GM23338 (cell line): ENCODE measurements around the gene IMMP1L. TPM values are rescaled to one million over a fixed set of nuclear protein-coding genes. Genes with fewer than 3 reads are reported as not detected.

Source experiments
- ATAC-seq: fragments of 200-7000 bp; cut with Tn5 transposase; 3 replicates; pipeline ENCODE4 v1.9.1; 2020
- DNase-seq: peaks from one replicate; pipeline ENCODE4 v3.0.0-alpha.2; 2015; ENCODE audit warnings: low spot score
- H2AFZ ChIP-seq: fragments of 200-600 bp; sonication (generic); 2 replicates; pipeline ENCODE4 v1.8.0; 2016; ENCODE audit warnings: antibody characterized with exemption, mild to moderate bottlenecking, moderate library complexity
- H3F3A ChIP-seq: fragments of 200-600 bp; sonication (generic); replicated peaks from 2 replicates; pipeline ENCODE4 v1.8.0; 2017; ENCODE audit warnings: antibody characterized with exemption, mixed run types, low read depth
- H3K27ac ChIP-seq: fragments of 200-600 bp; sonication (generic); 2 replicates; pipeline ENCODE4 v1.6.1; 2016; ENCODE audit warnings: low read depth
- H3K27me3 ChIP-seq: fragments of 200-600 bp; sonication (generic); 2 replicates; pipeline ENCODE4 v1.8.0; 2016; ENCODE audit warnings: mild to moderate bottlenecking, mixed run types, moderate library complexity; ENCODE audit not compliant: insufficient read depth
- H3K36me3 ChIP-seq: fragments of 200-600 bp; sonication (generic); 2 replicates; pipeline ENCODE4 v1.8.0; 2016; ENCODE audit warnings: mild to moderate bottlenecking; ENCODE audit not compliant: insufficient read depth
- H3K4me1 ChIP-seq: fragments of 200-600 bp; sonication (generic); 2 replicates; pipeline ENCODE4 v1.8.0; 2016; ENCODE audit warnings: mild to moderate bottlenecking, moderate library complexity; ENCODE audit not compliant: insufficient read depth
- H3K4me2 ChIP-seq: fragments of 200-600 bp; sonication (generic); 2 replicates; pipeline ENCODE4 v1.7.1; 2017; ENCODE audit warnings: mixed run types
- H3K4me3 ChIP-seq: fragments of 200-600 bp; sonication (generic); 2 replicates; pipeline ENCODE4 v1.6.1; 2016; ENCODE audit warnings: mixed run types
- H3K79me2 ChIP-seq: fragments of 200-600 bp; sonication (generic); replicated peaks from 2 replicates; pipeline ENCODE4 v1.8.0; 2017; ENCODE audit warnings: mild to moderate bottlenecking; ENCODE audit not compliant: insufficient read depth
- H3K9me2 ChIP-seq: fragments of 200-600 bp; sonication (generic); 2 replicates; pipeline ENCODE4 v1.8.0; 2017; ENCODE audit not compliant: insufficient read depth
- H4K20me1 ChIP-seq: fragments of 200-600 bp; sonication (generic); replicated peaks from 2 replicates; pipeline ENCODE4 v1.8.0; 2017; ENCODE audit warnings: mild to moderate bottlenecking; ENCODE audit not compliant: insufficient read depth
- H3K27ac Mint-ChIP-seq: 2 replicates; pipeline ENCODE4 v1.8.0; 2020; ENCODE audit warnings: inconsistent platforms, mild to moderate bottlenecking, moderate library complexity, mixed read lengths
- H3K27me3 Mint-ChIP-seq: 3 replicates; pipeline ENCODE4 v1.8.0; 2022; ENCODE audit warnings: low read depth, mild to moderate bottlenecking, moderate library complexity, mixed read lengths, inconsistent platforms; ENCODE audit not compliant: insufficient read depth, poor library complexity
- H3K36me3 Mint-ChIP-seq: 3 replicates; pipeline ENCODE4 v1.8.0; 2021; ENCODE audit warnings: low read depth, mild to moderate bottlenecking, inconsistent platforms, moderate library complexity, mixed read lengths
- H3K4me1 Mint-ChIP-seq: 3 replicates; pipeline ENCODE4 v1.8.0; 2020; ENCODE audit warnings: mild to moderate bottlenecking, inconsistent platforms, mixed read lengths
- H3K4me3 Mint-ChIP-seq: 3 replicates; pipeline ENCODE4 v1.8.0; 2021; ENCODE audit warnings: moderate library complexity, mild to moderate bottlenecking, inconsistent platforms, mixed read lengths
- H3K9me3 Mint-ChIP-seq: 3 replicates; pipeline ENCODE4 v1.8.0; 2020; ENCODE audit warnings: moderate library complexity, mild to moderate bottlenecking, inconsistent platforms, mixed read lengths
- CREB1 ChIP-seq: fragments of 250-450 bp; sonication (Bioruptor Pico); IDR thresholded peaks from 2 replicates; pipeline ENCODE4 v1.5.0; 2020; ENCODE audit warnings: low read depth, mild to moderate bottlenecking, moderate library complexity
- ETS1 ChIP-seq: IDR thresholded peaks from 2 replicates; pipeline ENCODE4 v1.6.1; 2016; ENCODE audit warnings: antibody characterized with exemption
- EZH2 ChIP-seq: fragments of 200-600 bp; sonication (generic); IDR thresholded peaks from one replicate; pipeline ENCODE4 v1.8.0; 2017; ENCODE audit warnings: antibody characterized with exemption, mild to moderate bottlenecking, low read depth; ENCODE audit not compliant: unreplicated experiment
- EZH2phosphoT487 ChIP-seq: fragments of 200-600 bp; sonication (generic); IDR thresholded peaks from one replicate; pipeline ENCODE4 v1.8.1; 2018; ENCODE audit warnings: antibody characterized with exemption; ENCODE audit not compliant: unreplicated experiment
- STAT1 ChIP-seq: IDR thresholded peaks from one replicate; pipeline ENCODE4 v1.6.1; 2016; ENCODE audit warnings: antibody characterized with exemption; ENCODE audit not compliant: unreplicated experiment
- ZNF114 ChIP-seq: fragments of 250-450 bp; sonication (Bioruptor Pico); IDR thresholded peaks from 2 replicates; pipeline ENCODE4 v1.5.0; 2020; ENCODE audit warnings: mild to moderate bottlenecking, moderate library complexity
- ZNF331 ChIP-seq: fragments of 250-450 bp; sonication (Bioruptor Pico); IDR thresholded peaks from 2 replicates; pipeline ENCODE4 v1.5.0; 2020; ENCODE audit warnings: low read depth, mild to moderate bottlenecking, moderate library complexity
- polyA plus RNA-seq: library from polyadenylated mRNA; unstranded; fragments of >200 nt; fragmentation: Nextera tagmentation; extraction: Ambion mirVana; gene quantifications from 2 replicates; pipeline ENCODE4 v1.2.1, GENCODE V29; 2016
- total RNA-seq: library from RNA; depleted of rRNA; stranded (reverse); fragments of >200 nt; shearing (Covaris generic); gene quantifications from 2 replicates; pipeline ENCODE4 v1.2.3, GENCODE V29; 2014
- TF ChIP-seq, protein P1 (sequence below): fragments of 250-450 bp; sonication (Bioruptor Pico); IDR thresholded peaks from 2 replicates; pipeline ENCODE4 v1.5.0; 2020; ENCODE audit warnings: mild to moderate bottlenecking, moderate library complexity

The IMMP1L gene
- total and polyA plus RNA-seq, 2 experiments from 2014 or later, result 23.9 to 154 TPM

GRCh38 chr11:31408201-31408600 lies 101.2 kb downstream of the IMMP1L start (continued):
- TF ChIP-seq ETS1 (no peak), CREB1 (CRISPR knock-in tag) (no peak), EZH2phosphoT487 (no peak), ZNF114 (CRISPR knock-in tag) (no peak), ZNF331 (CRISPR knock-in tag) (no peak)

DNA sequence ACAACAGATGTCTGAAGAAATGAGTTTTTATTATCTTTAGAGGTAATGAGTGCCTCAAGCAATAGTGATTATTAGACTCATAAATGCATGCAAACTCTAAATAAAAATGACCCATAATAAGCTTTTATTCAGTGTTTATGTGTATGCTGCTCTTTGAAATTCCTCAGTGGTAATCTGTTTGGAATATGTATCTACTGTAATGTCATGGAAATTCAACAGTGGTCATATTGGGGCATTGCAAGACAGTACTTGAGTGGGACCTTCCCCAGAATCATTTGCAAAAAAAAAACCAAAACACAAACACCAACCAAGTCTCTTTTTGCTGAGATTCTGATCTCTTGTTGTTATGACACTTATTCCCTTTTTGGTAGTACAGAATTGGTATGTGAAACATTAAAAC lies 104.8 kb downstream of the IMMP1L start:
- Mint-ChIP-seq H3K4me3 (no peak overlapping the region), H3K36me3 (peaks cover 18% of the 10 kb centered on the region), H3K27ac (no peak overlapping the region), H3K27me3 (no peaks in the 10 kb centered on the region), H3K9me3 (no peaks in the 10 kb centered on the region), H3K4me1 (peaks cover 10% of the 10 kb centered on the region; the same call in 2 of the 3 replicates)
- TF ChIP-seq STAT1, result no peak
- TF ChIP-seq, protein P1, sequence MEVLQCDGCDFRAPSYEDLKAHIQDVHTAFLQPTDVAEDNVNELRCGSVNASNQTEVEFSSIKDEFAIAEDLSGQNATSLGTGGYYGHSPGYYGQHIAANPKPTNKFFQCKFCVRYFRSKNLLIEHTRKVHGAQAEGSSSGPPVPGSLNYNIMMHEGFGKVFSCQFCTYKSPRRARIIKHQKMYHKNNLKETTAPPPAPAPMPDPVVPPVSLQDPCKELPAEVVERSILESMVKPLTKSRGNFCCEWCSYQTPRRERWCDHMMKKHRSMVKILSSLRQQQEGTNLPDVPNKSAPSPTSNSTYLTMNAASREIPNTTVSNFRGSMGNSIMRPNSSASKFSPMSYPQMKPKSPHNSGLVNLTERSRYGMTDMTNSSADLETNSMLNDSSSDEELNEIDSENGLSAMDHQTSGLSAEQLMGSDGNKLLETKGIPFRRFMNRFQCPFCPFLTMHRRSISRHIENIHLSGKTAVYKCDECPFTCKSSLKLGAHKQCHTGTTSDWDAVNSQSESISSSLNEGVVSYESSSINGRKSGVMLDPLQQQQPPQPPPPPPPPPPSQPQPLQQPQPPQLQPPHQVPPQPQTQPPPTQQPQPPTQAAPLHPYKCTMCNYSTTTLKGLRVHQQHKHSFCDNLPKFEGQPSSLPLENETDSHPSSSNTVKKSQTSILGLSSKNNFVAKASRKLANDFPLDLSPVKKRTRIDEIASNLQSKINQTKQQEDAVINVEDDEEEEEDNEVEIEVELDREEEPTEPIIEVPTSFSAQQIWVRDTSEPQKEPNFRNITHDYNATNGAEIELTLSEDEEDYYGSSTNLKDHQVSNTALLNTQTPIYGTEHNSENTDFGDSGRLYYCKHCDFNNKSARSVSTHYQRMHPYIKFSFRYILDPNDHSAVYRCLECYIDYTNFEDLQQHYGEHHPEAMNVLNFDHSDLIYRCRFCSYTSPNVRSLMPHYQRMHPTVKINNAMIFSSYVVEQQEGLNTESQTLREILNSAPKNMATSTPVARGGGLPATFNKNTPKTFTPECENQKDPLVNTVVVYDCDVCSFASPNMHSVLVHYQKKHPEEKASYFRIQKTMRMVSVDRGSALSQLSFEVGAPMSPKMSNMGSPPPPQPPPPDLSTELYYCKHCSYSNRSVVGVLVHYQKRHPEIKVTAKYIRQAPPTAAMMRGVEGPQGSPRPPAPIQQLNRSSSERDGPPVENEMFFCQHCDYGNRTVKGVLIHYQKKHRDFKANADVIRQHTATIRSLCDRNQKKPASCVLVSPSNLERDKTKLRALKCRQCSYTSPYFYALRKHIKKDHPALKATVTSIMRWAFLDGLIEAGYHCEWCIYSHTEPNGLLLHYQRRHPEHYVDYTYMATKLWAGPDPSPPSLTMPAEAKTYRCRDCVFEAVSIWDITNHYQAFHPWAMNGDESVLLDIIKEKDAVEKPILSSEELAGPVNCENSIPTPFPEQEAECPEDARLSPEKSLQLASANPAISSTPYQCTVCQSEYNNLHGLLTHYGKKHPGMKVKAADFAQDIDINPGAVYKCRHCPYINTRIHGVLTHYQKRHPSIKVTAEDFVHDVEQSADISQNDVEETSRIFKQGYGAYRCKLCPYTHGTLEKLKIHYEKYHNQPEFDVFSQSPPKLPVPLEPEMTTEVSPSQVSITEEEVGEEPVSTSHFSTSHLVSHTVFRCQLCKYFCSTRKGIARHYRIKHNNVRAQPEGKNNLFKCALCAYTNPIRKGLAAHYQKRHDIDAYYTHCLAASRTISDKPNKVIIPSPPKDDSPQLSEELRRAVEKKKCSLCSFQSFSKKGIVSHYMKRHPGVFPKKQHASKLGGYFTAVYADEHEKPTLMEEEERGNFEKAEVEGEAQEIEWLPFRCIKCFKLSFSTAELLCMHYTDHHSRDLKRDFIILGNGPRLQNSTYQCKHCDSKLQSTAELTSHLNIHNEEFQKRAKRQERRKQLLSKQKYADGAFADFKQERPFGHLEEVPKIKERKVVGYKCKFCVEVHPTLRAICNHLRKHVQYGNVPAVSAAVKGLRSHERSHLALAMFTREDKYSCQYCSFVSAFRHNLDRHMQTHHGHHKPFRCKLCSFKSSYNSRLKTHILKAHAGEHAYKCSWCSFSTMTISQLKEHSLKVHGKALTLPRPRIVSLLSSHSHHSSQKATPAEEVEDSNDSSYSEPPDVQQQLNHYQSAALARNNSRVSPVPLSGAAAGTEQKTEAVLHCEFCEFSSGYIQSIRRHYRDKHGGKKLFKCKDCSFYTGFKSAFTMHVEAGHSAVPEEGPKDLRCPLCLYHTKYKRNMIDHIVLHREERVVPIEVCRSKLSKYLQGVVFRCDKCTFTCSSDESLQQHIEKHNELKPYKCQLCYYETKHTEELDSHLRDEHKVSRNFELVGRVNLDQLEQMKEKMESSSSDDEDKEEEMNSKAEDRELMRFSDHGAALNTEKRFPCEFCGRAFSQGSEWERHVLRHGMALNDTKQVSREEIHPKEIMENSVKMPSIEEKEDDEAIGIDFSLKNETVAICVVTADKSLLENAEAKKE (CRISPR knock-in tag), result no peak
- TF ChIP-seq EZH2, result no peak
- TF ChIP-seq EZH2phosphoT487, result no peak
- TF ChIP-seq CREB1 (CRISPR knock-in tag), result no peak
- peaks cover 6% of the 10 kb centered on the region; the same call in 1 of the 2 replicates for H3K9me2 ChIP-seq
- ATAC-seq (no peak), DNase-seq (no peak)
- no peaks in the 10 kb centered on the region for H3K27me3 ChIP-seq
- H4K20me1 ChIP-seq, result no peaks in the 10 kb centered on the region
- H3K4me1 ChIP-seq, result no peaks in the 10 kb centered on the region
- H3K4me2 ChIP-seq, result no peak overlapping the region
- H3F3A ChIP-seq, result no peaks in the 10 kb centered on the region
- H3K27ac ChIP-seq, result no peak overlapping the region
- no peak overlapping the region for H2AFZ ChIP-seq
- 0 out of 2 replicates have a peak, but pooled peaks cover 5% of the 10 kb centered on the region for H3K36me3 ChIP-seq
- no peaks in the 10 kb centered on the region; the same call in 1 of the 2 replicates for H3K79me2 ChIP-seq
- H3K4me3 ChIP-seq, result no peak overlapping the region
